ENCODE measurements around the gene TMEM175.
"Not testable (repeated sequence)": the region's sequence is repeated elsewhere in the genome, so short reads cannot be mapped to it uniquely, and the experiment has no call there.

TMEM175 gene

DNA sequence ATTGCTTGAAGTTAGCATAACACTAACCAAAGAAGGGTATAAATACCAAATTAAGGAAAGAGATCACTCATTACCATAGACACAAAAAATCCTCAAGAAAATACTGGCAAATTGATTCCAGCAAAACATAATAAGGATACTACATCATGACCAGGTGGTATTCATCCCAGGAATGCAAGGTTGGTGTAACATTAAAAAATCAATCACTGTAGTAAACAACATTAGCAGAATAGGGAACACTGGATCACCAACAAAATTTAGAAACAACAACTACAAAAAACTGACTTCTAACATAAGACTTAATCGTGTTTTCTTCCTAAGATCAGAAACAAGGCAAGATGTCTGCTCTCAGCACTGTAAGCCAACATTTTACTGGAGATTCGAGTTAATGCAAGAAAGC, 14.3 kb upstream of the TMEM175 start:
- no peak for DNase-seq

DNA sequence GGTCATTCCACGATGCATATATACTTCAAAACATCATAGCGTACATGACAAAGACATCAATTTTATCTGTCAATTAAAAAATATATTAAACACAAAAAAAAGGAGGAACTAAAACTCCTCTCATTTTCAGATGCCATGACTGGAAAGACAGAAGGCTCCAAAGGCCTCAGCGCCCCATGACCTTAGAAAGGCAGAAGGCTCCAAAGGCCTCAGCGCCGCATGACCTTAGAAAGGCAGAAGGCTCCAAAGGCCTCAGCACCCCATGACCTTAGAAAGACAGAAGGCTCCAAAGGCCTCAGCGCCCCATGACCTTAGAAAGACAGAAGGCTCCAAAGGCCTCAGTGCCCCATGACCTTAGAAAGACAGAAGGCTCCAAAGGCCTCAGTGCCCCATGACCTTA, 13.7 kb upstream of the TMEM175 start:
- not testable (repeated sequence) for DNase-seq

DNA sequence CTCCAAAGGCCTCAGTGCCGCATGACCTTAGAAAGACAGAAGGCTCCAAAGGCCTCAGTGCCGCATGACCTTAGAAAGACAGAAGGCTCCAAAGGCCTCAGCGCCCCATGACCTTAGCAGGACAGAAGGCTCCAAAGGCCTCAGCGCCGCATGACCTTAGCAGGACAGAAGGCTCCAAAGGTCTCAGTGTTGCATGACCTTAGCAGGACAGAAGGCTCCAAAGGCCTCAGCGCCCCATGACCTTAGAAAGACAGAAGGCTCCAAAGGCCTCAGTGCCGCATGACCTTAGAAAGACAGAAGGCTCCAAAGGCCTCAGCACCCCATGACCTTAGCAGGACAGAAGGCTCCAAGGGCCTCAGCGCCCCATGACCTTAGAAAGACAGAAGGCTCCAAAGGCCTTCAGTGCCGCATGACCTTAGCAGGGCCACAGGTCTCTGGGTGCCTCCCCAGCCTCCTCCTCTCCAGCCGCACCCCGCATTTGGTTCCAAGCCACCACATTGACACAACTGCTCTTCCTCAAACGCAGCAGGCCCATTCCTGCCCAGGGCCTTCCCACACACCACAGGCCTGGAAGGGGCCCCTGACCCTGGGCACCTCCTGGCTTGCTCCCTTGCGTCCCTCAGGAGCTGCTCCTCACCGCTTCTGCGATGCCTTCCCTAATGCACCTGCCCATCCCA, 13.1 kb upstream of the TMEM175 start:
- not testable (repeated sequence) for DNase-seq

DNA sequence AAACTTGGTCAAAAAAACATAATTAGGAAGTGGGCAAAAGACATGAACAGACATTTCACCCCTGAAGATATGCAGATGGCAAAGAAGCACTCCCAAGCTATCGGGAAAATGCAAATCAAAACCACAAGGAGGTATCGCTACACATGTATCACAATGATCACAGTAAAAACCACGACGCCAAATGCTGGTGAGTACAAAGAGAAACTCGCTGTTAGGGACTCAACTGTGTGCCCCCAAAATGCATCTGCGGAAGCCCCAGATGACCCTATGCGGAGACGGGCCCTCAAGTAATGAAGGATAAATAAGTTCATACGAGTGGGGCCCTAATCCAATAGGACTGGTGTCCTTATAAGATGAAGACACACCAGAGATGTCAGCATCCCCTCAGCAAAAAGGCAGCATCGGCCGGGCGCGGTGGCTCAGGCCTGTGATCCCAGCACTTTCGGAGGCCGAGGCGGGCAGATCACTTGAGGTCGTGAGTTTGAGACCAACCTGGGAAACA, 10.4 kb upstream of the TMEM175 start:
- DNase-seq: no peak

DNA sequence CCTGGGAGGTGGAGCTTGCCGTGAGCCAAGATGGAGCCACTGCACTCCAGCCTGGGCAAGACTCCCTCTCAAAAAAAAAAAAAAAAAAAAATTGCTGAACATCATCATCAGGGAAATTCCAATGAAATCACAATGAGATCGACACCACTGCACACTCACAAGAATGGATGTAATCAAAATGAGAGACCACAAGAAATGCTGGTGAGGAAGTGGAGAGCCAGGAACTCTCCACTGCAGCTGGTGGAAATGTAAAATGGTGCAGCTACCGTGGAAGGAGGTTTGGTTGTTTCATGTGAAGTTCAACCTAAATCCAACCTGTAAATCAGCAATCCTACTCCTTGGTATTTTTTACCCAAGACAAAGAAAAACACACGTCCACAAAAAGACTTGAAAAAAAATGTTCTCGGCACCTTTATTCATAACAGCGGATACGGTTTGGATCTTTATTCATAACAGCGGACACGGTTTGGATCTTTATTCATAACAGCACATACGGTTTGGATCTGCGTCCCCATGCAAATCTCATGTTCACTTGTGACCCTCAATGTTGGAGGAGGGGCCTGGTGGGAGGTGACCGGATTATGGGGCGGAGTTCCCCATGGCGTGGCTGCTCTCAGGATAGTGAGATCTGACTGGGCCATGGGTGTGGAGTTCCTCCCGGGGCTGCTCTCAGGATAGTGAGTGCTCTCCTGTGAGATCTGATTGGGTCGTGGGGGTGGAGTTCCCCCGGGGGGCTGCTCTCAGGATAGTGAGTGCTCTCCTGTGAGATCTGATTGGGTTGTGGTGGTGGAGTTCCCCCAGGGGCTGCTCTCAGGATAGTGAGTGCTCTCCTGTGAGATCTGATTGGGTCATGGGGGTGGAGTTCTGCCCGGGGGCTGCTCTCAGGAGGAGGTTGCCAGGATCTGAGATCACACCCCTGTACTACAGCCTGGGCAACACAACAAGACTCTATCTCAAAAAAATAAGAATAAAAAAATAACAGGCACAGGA, 7.9 kb upstream of the TMEM175 start:
- no peak for DNase-seq

DNA sequence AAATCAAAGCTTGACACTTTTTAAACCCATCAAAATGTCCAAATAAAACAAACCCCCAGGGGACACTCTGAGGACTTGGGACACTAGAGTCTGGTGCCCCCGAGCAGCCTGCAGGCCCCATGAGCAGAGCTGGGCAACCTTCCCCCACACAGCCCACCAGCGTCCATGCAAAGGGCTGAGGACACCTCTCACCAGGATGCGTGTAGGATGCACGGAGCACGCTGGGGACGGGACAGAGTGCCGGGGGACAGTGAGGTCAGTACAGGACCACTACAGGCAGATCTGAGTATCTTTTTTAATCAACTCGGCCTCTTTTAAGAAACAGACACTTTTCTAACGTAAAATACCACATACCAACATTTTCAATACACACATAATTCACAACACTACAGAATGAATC, 7.1 kb upstream of the TMEM175 start:
- no peak for DNase-seq

DNA sequence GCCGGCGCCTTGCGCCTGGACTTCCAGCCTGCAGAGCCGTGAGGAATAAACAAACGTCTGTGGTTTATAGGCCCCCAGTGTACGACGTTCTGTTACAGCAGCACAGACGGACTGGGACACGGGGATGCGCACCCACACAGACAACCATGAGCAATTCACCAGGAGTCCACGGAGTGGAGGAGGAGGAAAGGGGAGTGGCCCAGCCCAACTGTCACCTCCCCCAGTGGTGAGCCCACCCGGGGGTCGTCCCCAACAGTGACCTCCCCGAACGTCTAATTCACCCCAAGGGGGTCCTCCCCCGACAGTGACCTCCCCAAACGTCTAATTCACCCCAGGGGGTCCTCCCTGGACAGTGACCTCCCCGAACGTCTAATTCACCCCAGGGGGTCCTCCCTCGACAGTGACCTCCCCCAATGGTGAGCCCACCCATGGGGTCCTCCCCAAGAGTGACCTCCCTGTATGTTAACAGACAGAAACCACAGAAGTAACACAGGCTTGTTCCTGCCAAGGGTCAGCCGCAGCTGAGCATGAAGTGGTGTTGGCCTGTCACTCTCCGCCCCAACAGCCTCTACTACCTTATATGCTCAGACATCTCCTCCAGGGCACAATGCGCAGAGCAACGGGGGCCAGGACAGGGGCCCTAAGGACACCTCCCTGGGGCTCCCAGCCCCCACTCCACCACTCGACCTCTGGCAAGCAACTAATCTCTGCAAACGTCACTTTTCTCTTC, 6.3 kb upstream of the TMEM175 start:
- DNase-seq: no peak

DNA sequence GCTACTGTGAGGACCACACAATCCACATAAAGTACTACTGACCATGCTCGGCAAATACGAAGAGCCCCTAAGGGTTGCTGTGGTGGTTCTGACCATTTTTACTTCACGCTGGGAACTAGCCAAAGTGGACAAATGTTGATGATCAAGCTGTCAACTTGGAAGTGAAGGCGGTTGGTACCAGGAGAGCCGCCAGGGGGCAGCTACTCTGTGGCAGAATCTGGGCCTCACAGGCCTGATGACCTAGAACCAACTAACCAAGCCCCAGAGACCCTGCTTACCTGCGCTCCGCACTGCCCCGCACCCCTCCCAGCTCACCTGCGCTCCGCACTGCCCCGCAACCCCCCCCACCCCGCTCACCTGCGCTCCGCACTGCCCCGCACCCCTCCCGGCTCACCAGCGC, 5.7 kb upstream of the TMEM175 start:
- no peak for DNase-seq

DNA sequence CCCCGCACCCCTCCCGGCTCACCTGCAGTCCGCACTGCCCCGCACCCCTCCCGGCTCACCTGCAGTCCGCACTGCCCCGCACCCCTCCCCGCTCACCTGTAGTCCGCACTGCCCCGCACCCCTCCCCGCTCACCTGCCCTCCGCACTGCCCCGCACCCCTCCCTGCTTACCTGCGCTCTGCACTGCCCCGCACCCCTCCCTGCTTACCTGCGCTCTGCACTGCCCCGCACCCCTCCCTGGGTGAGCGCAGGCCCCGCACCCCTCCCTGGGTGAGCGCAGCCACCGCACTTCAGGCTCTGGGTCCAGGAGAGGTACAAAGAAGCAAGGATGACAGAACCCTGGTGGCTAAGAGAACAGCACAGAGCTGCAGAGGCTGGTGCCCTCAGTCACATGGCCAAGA, 4.7 kb upstream of the TMEM175 start:
- not testable (repeated sequence) for DNase-seq

DNA sequence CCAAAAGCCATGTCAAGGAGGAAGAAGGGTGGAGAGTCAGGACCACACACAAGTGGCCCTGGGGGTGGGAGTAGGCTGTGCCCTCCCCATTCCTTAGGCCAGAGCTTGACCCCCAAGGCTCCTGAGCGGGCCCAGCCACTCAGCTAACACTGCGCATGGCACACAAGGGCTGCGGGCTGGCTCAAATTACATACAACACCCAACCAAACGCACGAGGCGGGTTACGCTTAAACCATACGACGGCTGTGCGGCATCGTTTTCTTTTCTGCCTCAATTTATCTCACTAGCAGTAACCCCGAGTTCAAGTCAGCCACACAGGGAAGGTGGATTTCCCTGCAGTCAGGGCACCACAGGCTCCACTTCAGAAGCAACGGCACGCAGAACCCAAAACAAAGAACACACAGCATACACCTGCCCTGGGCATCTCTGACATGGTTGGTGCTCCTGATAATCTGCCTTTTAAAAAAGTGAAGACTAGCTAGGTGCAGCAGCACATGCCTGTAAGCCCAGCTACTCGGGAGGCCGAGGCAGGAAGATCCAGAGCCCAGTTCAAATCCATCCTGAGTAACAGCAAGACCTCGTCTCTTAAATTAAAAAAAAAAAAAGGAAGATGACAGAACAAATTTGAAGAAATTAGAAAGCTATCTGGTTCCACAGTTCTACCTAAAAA, 3.0 kb upstream of the TMEM175 start:
- no peak for DNase-seq

DNA sequence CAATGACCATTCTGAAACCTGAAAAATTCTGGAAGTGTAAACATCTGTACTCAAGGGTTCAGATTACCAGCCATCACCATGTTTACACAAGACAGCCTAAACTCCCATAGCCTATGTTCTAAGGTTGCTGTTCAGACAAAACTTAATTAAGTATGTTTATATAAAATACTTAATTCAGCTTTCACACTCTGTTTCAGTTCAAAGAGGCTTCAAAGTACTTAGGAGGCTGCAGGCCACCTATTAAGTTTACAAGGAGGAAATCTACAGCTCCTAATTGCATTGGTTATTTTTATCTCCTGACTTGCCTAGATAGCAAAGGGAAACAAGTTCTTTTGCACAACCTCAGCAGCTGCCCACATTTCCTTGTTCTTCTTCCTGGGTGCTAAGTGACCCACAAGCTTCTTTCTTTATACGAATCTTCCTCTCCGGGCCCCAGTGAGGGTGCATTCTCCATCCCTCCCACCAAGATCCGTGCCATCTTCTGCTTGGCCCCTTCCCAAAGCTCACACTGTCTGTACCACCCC, 2.2 kb upstream of the TMEM175 start:
- no peak for DNase-seq

DNA sequence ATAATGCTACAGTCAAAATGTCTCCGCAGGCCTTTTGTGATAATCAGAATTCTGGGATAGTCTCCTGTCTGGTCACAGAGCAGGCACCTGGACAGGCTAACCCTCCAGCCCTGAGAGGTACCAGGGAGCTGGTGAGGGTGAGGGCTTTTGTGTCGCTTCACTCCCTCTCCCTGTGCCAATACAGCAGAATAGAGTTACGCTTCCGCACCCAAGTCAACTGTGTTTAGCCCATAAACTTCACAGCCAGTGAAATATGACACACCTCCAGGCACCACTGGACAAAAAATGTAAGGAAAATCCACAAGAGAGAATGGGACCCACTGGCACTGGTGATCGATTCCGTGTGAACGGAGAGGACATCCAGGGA, 1.4 kb upstream of the TMEM175 start:
- DNase-seq: no peak

DNA sequence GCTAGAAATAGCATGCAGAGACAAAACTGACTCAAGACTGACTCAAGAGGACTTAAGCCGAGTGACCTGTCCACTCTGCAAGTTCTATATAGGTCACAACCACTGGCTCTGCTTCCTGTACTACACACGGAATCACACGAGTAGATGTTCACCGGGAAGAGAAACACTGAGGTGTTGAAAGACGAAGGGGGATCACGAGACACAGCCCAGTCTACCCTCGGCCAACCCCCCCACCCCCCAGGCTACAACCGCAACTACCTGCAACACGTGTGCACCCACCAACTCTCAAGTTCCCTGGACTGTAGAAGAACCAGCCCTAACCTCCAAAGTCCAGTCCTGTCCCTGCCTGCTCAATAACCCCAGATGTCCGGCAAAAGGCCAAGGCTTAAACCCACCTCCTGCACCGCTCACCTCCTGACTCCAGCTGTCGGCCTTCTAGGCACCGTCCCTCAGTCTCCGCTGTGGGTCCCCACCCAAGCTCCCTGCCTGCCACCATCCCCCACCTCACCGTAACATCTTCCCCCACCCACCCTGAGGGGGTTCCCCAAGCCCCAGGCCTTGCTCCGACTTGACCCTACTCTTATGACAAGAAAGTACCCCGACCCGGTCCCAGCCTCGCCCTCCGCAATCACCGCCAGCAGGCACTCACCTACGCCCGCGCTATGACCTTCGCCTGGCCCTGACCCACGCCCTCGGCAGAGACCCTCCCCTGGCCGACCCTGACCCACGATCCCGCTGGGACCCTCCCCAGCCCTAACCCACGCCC, 883 bp upstream of the TMEM175 start:
- no peak for DNase-seq

DNA sequence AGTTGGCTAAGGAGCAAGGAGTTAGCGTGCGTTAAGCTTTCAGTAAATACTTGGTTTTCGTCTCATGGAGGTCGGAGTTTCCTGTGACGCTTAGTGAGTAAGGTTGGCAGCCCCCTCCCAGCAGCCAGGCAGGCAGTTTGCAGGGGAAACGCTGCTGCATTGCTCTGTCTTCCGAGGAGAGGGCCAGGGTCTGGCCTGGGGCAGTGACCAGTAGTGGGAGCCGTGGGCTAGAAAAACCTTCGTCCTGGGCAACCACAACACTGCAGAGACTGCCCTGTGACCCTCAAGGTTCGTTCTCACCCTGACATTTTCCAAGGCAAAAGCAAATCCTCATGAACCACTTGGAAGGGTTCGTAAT, 432 bp downstream of the TMEM175 start:
- no peak for DNase-seq

DNA sequence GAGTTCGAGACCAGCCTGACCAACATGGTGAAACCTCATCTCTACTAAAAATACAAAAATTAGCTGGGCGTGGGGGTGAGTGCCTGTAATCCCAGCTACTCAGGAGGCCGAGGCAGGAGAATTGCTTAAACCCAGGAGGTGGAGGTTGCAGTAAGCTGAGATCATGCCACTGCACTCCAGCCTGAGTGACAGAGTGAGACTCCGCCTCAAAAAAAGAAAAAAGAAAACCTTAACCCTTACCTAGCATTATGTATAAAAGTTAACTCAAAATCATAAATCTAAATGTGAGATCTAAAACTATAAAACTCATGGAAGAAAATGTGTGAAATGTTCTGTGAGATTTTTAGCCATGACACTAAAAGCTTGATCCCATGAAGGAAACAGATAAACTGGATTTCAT, 7.2 kb downstream of the TMEM175 start:
- not testable (repeated sequence) for DNase-seq

DNA sequence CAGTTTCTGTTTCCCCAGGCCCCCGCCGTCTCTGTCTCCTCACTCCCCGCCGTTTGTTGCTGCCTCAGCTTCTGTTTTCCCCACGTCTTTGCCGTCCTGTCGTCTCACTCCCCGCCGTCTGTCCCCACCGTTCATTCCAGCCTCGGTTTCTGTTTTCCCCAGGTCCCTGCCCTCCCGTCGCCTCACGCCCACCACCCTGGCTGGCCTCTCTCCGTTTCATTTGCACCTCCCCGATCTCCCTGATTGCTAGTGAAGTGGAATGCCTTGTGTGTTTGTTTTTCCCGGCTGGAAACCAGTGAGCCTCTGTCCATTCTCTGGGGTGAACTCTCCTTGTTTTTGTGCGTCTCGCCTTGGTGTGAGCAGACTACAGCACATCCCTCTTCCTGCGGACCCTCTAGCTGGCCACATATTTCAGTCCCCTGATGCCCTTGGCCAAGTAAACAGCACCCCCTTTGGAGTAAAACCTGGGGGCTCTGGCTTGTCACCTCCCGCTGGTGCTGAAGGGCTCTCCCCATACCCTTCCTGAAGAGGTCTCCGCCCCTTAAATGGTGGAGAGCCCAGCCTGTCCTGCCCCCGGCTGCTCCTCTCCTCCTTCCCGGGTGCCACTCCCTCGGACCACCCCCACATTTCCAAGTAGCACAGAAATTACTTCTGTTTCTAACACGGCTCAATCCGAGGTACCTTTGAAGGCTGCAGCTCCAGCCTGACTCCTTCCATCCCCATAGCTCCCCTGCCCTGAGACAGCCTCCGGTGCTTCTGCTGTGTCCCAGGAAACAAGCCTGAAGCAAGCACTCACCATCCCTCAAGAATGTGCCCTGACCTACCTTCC, 13.2 kb downstream of the TMEM175 start:
- DNase-seq: no peak

DNA sequence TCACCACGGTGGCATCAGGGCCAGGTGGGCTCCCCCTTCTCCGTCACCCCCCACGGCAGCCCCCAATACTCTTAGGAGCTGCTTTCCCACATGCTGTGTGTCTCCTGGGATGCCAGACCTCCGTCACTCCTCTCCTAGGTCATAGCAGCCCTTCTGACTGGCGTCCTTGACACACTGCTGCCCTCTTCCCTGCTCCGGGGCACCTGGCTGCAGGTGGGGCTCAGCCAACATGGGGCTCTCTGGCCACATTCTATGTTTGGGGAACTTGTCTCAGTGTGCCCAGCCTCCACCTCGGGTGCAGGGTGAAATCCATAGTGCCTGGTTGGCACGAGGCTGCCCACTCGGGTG, 13.8 kb downstream of the TMEM175 start:
- no peak for DNase-seq

DNA sequence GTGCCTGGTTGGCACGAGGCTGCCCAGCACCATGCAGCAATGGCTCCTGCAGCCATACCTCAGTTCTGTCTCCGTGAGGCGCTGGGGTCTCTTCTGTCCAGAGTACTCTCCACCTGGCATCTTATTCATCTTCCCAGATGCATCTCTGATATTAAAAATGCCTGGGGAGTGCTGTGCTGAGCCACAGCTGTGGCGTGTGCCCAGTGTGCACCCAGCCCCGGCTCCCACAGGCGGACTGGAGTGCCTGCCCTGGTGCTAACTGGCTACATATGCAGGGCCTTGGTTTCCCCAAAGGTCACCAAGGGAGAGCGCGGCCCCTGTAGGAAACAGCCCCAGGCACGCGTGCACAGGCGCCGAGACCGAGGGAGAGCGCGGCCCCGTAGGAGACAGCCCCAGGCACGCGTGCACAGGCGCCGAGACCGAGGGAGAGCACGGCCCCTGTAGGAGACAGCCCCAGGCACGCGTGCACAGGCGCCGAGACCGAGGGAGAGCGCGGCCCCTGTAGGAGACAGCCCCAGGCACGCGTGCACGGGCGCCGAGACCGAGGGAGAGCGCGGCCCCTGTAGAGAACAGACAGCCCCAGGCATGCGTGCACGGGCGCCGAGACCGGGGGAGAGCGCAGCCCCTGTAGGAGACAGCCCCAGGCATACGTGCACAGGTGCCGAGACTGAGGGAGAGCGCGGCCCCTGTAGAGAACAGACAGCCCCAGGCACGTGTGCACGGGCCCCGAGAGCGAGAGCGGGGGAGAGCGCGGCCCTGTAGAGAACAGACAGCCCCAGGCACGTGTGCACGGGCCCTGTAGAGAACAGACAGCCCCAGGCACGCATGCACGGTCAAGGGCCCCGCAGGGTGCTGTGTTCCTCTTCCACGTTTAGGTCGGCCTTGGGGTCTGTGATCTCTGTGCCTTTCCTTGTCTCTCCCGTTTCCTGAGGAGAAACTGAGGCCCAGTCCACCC, 14.5 kb downstream of the TMEM175 start:
- no peak for DNase-seq

DNA sequence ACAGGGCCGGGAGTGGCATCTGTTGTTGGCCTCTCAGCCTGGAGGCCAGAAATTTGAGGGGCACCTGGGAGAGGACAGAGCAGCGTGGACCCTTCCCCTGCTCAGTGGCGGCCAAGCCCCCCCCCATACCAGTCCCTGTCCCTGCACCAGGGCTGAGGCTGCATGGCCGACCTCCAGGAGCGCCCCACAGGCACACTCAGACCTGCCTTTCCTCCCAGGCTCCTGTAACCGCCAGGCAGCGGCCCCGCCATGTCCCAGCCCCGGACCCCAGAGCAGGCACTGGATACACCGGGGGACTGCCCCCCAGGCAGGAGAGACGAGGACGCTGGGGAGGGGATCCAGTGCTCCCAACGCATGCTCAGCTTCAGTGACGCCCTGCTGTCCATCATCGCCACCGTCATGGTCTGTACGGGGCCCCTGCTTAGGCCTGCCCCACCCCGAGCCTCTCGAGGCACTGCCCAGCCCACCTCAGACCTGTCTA, 15.3 kb downstream of the TMEM175 start:
- DNase-seq: no peak
